Right lobe of liver (tissue), 4 donors: ENCODE results near the gene CBX5.

Source experiments
- CTCF ChIP-seq, 4 donors: fragments of 200-600 bp in 3 of 4; fragments of 450-650 bp in 1 of 4; IDR thresholded peaks; one replicate each; pipeline versions ENCODE4 v1.5.1 to v1.8.0; 2016 to 2022; ENCODE audit warnings: antibody characterized with exemption in 4 of 4, mild to moderate bottlenecking in 2 of 4
- POLR2A ChIP-seq: fragments of 450-650 bp; IDR thresholded peaks from one replicate; pipeline ENCODE4 v1.6.1; 2017; ENCODE audit warnings: antibody characterized with exemption, mild to moderate bottlenecking
- donor health status: DM: no; HTN: no; CAD: no.
- donor health status: DM: no; HTN: no; CAD: no.
- donor health status: DM: no; HTN: yes; CAD: no.

DNA sequence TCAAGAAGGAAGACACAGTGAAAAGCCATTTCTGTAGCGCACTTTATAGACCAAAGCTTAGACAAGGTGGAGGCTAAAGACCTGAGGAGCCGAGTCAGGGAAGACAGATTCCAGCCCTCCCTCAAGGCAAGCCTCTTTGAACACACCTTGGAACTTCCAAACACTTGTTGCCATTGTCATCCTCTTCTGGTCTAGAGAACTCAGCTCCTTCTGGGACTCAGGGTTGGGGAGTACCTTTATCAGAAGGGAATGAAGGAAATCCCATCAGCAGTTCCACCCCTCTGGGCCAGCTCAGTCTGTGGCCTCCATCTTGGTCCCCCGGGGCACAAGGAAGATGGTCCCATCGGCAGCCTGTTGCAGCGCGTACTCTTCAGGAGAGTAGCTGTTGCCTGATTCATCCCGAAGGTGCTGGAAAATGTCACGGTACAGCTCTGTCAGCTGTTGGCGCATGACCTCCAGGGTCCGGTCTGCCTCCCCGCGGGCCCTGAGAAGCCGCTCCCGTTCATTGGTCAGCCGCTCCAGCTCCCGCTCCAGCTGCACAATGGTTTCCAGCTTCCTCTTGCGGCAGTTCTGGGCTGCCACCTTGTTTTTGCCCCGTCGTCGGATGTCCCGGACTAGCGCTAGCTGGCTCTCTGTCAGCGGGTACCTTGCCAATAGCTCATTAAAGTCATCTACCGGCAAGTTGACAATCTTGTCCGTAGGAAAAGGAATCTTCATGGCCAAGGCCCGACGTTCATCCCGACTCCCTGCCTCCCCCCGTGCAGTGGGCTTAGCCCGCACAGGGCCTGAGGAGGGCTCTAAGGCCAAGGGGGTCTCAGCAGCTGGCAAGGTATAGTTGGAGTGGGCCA is 12.4 kb upstream of the CBX5 start:
- no peak for TF ChIP-seq CTCF (IDR thresholded peaks at IDR 0.05)
- TF ChIP-seq POLR2A: no peak
